Right hindlimb (tissue), 1 donor: ENCODE measurements around the gene LTBP1.

Experiments
- DNase-seq: peaks from one replicate; pipeline ENCODE4 v3.0.0-alpha.2; 2018

Gene LTBP1

DNA sequence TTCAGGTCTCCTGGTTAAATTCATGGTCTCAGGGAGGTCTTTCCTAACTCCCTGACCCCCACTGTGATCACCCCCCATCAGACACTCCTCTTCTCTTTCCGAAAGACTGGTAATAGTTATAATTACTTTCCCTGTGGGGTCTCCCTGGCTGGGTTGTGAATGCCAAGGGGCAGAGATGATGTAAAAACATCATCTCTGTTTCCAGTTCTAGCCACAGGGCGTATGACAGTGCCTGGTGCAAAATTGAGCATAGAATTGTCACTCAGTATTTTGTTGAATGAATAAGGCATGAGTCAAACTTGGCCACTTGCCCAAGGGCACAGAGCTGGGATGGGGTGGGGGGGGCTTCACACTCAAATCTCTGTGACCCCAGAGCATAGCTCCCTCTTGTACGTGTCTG, 65.2 kb downstream of the LTBP1 start:
- no peak for DNase-seq

DNA sequence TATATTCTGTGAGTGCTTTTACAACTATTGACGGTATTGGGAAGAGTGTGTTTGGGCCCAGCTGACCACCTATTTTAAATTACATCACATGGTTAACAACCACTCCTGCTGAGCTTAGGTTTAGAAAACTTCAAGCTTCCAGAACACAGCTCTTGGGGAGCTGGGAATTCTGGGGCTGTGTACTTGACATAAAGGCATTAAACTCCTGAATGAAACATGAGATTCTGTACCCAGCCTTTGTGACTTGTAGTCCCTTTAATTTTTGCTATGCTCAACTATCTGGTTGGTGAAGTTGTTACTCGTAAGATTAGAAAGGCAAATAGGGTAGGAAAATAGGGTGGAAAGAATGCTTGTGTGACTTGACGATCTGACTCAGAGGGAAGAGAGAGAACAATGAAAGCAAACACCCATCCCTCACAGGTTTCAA, 66.9 kb downstream of the LTBP1 start:
- DNase-seq, result no peak

DNA sequence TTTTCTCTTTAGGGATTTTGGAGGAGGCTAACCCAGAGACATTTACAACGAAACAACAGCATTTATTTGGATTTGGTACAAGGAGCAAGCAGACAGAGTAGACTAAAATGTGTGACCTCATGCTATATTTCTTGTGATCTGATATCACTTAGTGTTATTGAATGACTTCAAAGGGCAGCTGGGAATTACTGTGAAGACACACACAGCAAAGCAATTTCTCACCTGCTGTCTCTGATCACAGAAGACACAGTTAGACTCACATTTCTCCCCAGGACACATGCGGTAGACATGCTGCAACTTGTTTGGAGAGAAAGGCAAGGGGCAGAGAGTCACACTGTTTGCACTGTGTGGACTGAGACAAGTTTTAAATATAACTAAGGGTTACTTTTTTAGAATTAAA, 67.5 kb downstream of the LTBP1 start:
- DNase-seq, result no peak

DNA sequence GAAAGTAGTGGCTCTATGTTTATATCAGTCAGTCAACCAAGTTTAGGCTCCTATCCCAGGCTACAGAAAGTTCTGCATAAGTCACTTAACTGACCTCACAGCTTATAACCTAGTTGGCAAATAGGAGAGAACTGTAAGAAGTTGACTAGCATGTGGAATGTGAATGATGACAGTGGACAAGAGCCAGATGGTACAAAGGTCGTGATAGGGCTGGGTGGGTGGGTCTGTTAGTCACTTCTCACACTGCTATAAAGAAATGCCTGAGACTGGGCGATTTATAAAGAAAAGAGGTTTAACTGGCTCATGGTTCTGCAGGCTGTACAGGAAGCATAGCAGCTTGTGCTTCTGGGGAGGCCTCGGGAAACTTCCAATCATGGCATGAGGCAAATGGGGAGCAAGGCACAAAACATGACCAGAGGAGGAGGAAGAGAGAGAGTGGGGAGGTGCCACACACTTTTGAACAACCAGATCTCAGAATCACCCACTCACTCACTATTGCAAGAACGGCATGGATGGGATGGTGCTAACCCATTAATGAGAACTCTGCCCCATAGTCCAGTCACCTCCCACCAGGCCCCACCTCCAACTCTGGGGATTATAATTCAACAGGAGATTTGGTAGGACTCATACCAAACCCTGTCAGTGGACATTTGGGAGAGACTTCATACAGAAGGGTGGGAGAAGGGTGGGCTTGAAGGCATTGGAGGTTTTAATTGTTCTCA, 68.8 kb downstream of the LTBP1 start:
- no peak for DNase-seq

DNA sequence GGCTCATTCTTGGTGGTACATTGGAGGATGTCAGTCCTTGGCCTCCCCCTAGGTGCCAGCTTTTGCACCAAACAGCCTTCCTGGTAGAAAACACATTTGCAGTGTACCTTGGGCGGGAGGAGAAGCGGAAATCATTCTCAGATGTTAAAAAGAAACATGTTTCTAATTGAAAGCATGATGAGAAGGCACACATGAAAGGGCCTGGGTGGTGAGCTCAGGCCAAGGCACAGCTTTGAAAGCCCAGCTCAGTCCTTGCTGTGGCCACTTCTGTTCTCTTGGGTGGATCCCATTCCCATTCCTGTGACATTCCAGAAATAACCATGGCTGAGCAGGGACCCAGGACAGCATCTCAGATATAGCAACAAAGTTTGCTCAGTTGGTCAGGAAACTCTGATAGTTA, 71.5 kb downstream of the LTBP1 start:
- DNase-seq, result no peak

DNA sequence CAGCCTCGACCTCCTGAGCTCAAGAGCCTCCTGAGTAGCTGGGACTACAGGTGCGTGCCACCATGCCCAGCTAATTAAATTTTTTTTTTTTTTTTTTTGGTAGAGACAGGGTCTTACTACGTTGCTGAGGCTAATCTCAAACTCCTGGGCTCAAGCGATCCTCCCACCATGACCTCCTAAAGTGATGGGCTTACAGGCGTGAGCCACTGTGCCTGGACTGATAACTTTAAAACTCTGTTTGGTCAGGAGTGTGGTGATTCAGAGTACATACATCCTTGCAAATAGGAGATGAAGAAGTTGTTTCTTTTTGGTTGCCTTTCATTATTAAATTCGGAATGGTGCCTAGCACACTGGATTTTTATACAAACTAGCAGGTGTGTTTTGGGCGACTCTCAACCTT, 73.0 kb downstream of the LTBP1 start:
- DNase-seq, result no peak

DNA sequence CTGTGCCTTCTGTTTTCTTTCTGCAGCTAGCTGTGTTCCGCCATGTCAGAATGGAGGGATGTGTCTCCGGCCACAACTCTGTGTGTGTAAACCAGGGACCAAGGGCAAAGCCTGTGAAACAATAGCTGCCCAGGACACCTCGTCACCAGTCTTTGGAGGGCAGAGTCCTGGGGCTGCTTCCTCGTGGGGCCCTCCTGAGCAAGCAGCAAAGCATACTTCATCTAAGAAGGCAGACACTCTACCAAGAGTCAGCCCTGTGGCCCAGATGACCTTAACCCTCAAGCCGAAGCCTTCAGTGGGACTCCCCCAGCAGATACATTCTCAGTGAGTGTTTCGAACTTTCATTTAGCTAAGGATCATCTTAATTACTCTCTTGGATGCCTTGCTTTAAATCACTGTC, 74.1 kb downstream of the LTBP1 start:
- DNase-seq, result no peak

DNA sequence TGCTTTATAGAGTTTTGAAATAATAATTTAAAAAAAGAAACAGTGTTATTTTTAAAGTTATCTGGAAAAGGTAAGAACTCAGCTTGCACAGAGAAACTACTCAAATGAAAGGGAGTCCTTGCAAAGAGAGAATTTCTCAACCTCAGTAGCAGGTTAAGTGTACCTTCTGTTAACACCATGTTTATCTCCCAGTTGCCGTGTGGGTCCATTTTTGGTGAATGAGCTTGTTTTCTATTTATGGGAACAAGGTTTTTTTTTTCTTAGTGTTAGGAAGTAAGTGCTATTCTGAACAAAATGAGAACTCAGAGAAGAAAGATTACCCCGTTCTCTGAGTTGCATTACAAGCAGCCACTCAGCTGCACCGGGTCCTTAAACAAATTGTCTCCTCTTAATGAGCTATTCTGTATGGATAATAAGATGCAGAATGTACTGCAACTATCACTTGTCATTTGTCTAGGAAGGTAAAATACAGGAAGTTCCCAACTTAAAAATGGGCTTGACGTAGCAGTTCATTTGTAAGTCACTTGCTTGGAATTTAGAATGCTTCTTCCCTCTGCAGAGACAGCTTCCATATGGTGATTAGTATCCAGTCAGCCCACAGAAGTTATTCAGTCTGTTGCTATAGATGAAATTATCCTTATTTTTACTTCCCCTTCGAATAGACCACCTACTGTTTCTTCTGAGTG, 74.9 kb downstream of the LTBP1 start:
- no peak for DNase-seq

DNA sequence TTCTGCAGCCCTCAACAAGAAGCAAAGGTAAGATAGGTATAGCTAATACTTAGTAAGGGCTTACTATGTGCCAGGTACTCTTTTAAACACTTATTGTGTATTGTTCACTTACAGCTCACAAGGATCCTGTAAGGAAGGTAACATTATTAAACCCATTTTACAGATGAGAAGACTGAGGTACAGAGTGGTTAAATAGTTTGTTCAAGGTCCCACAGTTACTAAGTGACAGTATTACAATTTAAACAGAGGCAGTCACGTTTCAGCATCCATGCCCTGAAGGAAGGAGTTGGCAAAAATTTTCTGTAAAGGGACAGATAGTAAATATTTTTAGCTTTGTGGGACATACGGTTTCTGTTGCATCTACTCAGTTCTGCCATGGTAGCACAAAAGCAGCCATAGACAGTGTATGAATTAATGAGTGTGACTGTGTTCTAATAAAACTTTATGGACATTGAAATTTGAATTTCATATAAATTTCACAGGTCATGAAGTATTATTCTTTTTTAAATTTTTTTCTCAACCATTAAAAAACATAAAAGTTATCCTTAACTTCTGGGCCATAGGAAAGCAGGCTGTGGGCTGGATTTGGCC, 75.7 kb downstream of the LTBP1 start:
- DNase-seq, result no peak

DNA sequence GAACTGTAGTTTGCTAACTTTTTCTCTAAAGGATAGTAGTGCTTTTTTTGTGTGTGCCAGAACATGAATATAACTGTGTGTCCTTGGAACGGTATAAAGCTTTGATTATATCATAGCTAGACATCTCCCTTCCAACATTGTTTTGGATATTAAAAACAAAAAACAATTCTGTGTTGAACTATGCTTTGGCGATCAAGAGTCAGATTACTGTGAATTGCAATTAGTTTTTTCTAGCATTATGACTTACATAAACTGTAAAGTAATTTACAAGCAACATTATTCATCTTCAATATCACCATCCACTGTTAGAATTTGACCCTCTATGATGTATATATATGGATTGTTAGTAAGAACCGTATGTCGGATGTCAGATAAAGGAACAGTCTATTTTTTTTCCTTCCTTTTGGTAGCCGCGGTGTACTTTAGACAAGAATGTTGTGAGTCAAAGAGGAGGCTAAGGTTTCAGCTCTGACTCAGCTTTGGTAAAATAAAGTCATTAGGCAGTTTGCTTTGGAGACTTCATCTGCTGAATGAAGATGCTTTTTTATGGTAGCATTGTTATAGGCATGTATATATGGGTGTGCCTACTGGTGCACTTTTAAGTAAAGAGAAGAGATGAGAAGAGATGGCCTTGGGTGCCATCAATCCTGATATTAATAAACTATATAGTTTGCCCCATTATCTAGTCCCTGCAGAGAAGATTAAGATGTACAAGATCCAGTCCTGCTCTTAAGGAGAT, 76.4 kb downstream of the LTBP1 start:
- DNase-seq, result no peak

DNA sequence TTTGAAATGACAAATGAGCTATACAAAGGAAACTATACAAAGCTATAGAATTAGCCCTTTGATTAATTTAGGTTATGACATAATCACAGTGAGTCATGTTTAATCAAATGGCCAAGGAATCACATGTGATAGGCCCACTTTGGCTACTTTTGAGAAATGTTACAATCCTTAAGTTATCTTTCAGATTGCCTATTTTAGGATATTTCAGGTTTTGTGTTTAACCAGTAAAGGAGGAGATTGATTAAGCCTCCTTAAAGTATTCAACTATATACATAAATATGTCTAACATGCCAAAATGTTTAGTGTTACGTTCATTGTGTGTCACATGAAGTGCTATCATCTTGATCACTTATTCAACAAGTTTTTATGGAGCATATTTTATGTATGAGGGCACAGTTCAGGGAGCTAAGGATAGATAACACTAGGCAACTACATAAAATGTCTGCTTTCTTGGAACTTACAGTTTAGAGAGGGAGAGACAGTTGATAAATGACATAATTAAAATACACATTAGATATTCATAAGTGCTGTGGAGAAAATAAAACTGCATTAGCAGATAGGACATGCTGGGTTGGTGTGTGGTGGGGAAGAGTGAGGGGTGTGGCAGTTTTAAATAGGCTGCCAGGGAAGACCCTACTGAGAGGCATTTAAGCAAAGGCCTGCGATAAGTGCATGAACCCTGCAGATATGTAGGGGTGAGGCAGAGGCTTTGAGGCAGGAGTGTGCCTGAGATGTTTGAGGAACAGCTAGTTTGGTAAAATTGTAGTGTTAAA, 77.2 kb downstream of the LTBP1 start:
- no peak for DNase-seq

DNA sequence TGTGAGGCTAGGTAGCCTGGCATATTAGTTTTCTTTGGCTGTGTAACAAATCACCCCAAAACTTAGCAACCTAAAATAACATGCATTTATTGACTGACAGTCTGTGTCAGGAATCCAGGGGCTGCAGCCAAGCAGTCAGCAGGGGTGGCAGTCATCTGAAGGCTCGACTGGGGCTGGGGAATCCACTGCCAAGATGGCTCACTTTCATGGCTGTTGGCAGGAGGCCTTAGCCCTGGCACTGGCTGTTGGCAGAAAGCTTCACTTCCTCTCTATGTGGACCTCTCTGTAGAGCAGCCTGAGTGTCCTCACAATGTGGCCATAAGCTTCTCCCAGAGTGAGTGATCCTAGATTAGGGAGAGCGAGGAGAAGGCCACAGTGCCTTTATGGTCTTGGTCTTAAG, 78.0 kb downstream of the LTBP1 start:
- DNase-seq, result no peak

DNA sequence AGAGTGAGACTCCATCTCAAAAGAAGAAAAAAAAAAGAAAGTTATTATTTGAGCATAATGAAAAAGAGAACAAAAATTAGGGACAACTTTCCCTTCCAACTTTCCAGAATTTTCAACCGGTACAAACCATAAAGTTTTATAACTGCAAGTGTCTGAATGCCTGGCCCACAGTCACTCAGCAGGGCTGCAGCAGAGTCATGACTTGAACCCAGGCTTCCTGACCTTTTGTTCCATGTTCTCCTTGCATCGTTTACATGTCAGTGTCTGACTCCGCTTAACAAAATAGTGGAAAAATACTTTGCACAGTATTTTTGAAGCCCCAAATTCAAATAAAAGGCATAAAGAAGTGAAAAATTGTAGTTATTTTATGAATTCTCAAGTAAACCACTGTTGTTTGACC, 82.7 kb downstream of the LTBP1 start:
- no peak for DNase-seq

DNA sequence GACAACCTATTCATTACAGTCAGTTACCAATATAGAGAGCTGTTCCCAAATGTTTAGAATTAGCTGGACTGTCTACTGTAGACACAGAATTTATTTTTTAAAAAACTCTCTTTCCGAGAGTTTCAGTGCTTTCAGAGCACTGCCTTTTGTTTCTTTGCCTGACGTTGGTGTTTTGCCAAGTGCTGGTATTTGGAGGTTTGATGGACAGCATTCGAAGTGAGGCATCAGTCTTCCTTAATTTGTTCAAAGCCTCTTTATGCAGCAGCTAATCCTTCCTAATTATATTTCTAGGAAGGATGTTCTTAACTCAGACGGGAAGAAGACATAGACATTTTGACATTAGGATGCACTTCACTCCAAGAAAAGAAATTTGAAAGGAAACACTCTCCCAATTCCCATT, 83.2 kb downstream of the LTBP1 start:
- no peak for DNase-seq

DNA sequence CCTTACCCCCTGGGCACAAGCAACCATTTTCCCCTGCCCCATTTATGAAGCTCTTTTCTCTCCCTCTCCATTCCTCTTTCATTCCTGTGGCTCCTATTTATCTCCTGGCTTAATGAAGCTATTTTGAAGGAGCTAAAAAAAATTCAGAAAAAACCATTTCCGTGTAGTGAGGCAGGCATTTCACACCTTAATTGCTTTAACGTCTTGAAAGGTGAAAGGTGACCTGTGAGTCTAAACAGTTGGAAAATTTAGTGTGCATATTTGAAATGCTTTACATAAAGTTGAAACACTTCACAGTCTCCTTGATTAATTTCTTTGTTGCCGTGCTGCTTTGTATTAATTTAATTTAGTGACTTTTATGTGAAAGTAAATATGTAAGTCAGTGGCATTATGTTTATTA, 83.6 kb downstream of the LTBP1 start:
- DNase-seq, result no peak

DNA sequence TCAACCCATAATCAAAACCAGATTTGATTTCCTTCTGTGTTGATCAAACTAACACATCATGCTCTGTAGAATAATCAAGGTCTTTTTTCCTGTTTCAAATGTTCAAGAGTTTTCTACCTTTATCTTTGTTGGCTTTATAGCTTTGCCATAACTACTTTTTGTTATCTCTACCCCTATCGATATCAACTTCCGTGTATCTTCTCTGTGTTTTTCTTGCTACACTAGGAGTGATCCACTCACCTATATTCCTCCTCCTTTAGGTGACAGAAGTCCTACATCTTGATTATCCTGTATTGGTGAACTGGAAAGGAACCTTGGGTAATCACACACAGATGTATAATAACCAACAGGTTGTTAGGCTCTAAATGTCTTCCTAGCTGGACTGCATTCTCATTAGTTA, 85.5 kb downstream of the LTBP1 start:
- DNase-seq, result no peak

DNA sequence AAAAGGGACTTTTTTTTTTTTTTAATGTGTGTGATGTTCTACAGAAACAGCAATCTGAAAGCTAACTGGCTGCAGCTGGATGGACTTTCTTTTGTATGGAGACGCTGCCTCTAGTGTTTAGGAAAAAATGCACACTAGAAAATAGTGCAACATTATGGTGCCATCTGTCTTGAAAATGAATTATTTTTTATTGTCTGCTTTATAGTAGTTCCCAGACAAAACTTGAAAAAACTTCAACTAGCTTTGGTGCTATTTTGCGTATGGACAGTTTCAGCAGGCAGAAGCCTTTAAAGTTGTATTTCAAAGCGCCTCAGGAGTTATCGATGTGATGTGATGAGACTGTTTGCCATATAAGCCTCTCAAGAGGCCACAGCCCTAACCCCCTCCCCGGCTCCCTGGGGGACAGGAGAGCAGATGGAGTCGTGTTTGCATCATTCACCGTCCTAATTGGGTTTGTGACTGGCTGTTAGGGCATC, 86.9 kb downstream of the LTBP1 start:
- no peak for DNase-seq

DNA sequence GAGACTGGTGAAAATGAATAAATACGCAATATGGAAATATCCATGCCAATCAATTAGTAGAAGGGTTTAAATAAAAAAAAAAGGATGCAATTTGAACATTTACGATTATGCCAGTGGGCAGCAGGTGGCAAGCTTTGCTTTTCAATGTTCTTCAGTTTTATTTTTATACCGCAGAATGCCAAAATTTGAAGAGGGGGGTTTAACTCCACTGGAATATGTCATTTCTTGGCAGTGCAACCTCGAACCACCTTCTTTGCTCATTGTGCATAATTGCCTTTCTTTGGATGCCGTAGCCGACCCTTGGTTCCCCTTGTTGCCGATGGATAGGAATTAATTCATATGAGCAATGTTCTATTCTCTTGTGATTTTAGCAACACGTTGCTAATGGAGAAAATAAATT, 88.0 kb downstream of the LTBP1 start:
- DNase-seq, result peak; percentile 60

DNA sequence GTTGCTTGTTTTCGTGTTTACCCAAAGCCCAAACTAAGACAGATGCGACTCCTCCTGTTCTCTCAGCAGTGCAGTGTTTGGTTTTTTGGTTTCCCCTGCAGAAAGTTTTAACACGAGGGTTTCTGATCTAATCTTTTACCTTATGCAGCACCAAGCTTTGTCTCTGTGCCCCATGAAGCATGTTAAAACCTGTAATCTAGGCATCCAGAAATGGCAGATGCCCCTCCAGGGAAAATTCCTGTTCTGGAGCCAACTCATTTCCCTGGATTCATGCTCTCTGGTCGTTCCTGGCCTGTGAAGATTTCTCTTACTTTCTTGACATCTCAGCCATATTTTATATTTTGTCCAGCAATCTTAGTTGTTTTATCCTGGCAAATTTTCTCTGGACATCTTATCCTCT, 91.5 kb downstream of the LTBP1 start:
- no peak for DNase-seq

DNA sequence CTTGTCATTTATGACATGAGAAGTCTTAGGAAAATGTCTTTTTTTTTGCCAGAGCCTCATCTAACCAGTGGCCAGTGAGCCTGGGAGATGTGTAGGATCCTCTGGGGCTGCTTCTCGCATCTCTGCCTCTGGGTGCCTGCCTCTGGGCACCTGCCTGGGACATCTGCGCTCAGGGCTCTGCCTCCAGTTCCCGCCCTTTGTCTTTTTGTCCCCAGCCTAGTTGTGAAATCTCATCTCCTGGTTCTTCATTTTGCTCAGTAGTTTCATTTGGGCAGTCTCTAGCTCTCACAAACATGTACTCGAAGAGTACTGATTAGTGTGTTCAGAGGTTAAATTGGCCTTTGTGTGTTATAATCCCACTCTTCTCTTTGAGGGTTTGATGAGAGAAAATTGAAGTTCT, 92.0 kb downstream of the LTBP1 start:
- no peak for DNase-seq

DNA sequence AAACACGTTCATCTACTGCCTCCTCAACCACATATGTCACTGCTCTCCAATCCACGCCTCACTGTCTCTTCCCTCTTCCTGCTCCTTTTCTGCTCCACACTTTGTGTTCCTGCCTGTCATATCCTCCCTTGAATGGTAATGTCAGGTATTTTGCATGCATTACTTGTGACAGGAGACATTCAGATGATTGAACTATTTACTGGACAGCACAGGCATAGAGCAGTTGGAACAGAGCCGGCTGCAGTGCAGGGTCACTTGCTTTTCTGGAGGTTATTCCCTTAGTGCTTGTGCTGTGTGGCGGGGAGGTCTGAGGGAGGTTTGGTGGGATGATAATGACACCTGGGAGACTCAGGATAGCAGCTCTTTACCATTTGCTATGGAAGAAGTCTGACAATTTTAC, 93.8 kb downstream of the LTBP1 start:
- no peak for DNase-seq

DNA sequence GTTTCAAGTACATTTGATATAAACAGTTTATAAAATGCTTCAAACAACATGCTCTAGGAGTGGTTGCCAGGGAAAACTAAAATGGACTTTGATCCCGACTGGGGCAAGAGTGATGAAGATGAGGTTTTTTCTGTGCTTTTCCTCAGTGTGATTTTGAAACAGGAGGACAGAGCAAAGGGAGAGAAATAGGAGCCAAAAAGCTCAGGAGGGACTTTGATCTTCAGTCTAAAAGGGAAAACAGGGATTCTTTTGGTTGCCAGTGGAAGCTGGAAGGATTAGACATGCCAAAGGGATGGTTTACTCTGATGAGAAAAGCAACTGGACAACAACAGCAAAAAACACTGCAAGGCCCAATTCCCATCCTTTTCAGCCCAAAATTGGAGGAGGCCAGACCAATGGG, 95.5 kb downstream of the LTBP1 start:
- DNase-seq, result peak; percentile 32

DNA sequence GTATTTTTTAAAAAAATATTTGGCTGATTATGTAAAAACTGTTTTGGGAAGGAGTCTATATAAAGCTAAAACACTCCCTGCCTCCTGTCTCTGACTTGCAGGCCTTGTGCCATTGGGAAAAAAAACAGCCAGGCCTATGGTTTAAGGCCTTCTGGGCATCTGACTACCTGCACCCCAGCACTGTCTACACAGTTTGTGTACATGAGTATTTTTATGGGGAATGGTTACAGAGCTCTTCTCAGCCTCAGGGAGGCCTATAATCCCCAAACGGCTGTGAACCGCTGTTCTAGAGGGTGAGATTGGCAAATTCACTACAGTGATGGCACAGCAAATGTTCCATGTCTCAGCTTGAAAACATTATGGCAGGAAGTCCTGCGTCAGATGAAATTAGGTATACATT, 96.1 kb downstream of the LTBP1 start:
- DNase-seq, result no peak
